ENCODE measurements around the gene AFMID.

DNA sequence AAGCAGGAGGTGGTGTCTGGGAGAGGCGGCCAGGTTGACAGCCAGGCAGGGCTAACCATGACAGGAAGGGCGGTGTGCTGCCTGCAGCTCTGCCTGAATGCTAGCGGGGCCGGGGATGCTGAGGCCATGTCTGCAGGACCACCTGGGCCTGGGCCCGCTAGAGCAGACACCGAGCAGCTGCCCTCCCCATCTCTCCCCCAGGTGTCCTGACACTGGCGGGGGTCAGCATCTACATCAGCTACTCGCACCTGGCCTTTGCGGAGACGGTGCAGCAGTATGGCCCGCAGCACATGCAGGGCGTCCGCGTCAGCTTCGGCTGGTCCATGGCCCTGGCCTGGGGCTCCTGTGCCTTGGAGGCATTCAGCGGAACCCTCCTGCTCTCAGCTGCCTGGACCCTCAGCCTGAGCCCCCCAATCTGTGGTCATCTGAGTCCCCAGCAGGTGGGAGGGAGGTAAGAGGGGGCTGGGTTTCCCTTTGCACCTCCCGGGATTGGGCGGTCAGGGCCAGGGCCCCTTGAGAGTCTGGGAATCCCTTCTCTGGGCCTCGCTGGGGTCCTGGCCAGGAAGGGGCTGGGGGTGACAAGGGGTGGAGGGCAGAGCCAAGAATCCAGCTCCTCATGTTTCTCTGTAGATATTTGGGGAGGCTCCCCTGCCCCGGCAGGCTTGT lies 51.8 kb downstream of the AFMID start:
- TF ChIP-seq, protein P1, sequence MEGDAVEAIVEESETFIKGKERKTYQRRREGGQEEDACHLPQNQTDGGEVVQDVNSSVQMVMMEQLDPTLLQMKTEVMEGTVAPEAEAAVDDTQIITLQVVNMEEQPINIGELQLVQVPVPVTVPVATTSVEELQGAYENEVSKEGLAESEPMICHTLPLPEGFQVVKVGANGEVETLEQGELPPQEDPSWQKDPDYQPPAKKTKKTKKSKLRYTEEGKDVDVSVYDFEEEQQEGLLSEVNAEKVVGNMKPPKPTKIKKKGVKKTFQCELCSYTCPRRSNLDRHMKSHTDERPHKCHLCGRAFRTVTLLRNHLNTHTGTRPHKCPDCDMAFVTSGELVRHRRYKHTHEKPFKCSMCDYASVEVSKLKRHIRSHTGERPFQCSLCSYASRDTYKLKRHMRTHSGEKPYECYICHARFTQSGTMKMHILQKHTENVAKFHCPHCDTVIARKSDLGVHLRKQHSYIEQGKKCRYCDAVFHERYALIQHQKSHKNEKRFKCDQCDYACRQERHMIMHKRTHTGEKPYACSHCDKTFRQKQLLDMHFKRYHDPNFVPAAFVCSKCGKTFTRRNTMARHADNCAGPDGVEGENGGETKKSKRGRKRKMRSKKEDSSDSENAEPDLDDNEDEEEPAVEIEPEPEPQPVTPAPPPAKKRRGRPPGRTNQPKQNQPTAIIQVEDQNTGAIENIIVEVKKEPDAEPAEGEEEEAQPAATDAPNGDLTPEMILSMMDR (IDR thresholded peaks at IDR 0.05), result no peak
- TF ChIP-seq POLR2A (IDR thresholded peaks at IDR 0.05), result no peak
